Adrenal gland (tissue), 5 donors: ENCODE data around the gene SLC2A13.
"Not testable (repeated sequence)": the region's sequence is repeated elsewhere in the genome, so short reads cannot be mapped to it uniquely, and the experiment has no call there.

Source experiments
- POLR2A ChIP-seq, 2 donors: fragments of 450-650 bp; IDR thresholded peaks; one replicate each; pipeline ENCODE4 v1.6.1; 2017; ENCODE audit warnings: antibody characterized with exemption in 2 of 2, mild to moderate bottlenecking in 2 of 2, moderate library complexity in 1 of 2
- TF ChIP-seq, protein P1 (sequence below), 6 experiments: fragments of 450-650 bp in 4 of 6; fragments of 200-600 bp in 2 of 6; sonication (generic) in 1 of 6; IDR thresholded peaks; 1 replicate in 5 of 6; 2 replicates in 1 of 6; pipeline versions ENCODE4 v1.5.1 to v1.8.0; 2016 to 2021; ENCODE audit warnings: antibody characterized with exemption in 6 of 6, mild to moderate bottlenecking in 2 of 6, moderate library complexity in 1 of 6
- donor health status: DM: no; HTN: no; CAD: no.

DNA sequence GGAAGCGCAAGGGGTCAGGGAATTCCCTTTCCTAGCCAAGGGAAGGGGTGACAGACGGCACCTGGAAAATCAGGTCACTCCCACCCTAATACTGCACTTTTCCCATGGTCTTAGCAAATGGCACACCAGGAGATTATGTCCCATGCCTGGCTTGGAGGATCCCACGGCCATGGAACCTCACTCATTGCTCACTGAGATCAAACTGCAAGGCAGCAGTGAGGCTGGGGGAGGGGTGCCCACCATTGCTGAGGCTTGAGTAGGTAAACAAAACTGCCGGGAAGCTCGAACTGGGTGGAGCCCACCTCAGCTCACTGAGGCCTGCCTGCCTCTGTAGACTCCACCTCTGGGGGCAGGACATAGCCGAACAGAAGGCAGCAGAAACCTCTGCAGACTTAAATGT, 359.7 kb downstream of the SLC2A13 start:
- TF ChIP-seq, protein P1, sequence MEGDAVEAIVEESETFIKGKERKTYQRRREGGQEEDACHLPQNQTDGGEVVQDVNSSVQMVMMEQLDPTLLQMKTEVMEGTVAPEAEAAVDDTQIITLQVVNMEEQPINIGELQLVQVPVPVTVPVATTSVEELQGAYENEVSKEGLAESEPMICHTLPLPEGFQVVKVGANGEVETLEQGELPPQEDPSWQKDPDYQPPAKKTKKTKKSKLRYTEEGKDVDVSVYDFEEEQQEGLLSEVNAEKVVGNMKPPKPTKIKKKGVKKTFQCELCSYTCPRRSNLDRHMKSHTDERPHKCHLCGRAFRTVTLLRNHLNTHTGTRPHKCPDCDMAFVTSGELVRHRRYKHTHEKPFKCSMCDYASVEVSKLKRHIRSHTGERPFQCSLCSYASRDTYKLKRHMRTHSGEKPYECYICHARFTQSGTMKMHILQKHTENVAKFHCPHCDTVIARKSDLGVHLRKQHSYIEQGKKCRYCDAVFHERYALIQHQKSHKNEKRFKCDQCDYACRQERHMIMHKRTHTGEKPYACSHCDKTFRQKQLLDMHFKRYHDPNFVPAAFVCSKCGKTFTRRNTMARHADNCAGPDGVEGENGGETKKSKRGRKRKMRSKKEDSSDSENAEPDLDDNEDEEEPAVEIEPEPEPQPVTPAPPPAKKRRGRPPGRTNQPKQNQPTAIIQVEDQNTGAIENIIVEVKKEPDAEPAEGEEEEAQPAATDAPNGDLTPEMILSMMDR (IDR thresholded peaks at IDR 0.05): not testable (repeated sequence)
- TF ChIP-seq POLR2A (IDR thresholded peaks at IDR 0.05): not testable (repeated sequence)
